Progenitor cell of endocrine pancreas (in vitro differentiated cells): ENCODE data around the gene TLN1. TPM values are rescaled to one million over a fixed set of nuclear protein-coding genes. Genes with fewer than 3 reads are reported as not detected.

Source experiments
- DNase-seq: peaks from one replicate; pipeline ENCODE4 v3.0.0; 2021; ENCODE audit warnings: low spot score; ENCODE audit not compliant: unreplicated experiment
- H3K27ac Mint-ChIP-seq: 2 replicates; pipeline ENCODE4 v1.8.0; 2021; ENCODE audit warnings: mild to moderate bottlenecking, moderate library complexity, mixed read lengths
- H3K27me3 Mint-ChIP-seq: 2 replicates; pipeline ENCODE4 v1.8.0; 2021; ENCODE audit warnings: mixed read lengths
- H3K36me3 Mint-ChIP-seq: 2 replicates; pipeline ENCODE4 v1.8.0; 2022; ENCODE audit warnings: mixed read lengths; ENCODE audit not compliant: insufficient read depth
- H3K4me1 Mint-ChIP-seq: 2 replicates; pipeline ENCODE4 v1.8.0; 2021; ENCODE audit warnings: low read depth, mixed read lengths
- H3K4me3 Mint-ChIP-seq: 2 replicates; pipeline ENCODE4 v1.8.0; 2021; ENCODE audit warnings: low read depth, mild to moderate bottlenecking, moderate library complexity, mixed read lengths
- H3K9me3 Mint-ChIP-seq: 2 replicates; pipeline ENCODE4 v1.8.0; 2021; ENCODE audit warnings: low read depth, mixed read lengths
- CTCF ChIP-seq: fragments of 200-600 bp; sonication (generic); IDR thresholded peaks from one replicate; pipeline ENCODE4 v1.5.0; 2021; ENCODE audit warnings: antibody characterized with exemption, mild to moderate bottlenecking; ENCODE audit not compliant: unreplicated experiment
- total RNA-seq: library from RNA; stranded (reverse); gene quantifications from 2 replicates; pipeline ENCODE4 v1.2.1, GENCODE V29; 2021

The TLN1 gene
- total RNA-seq, 1 donor from 2014 or later: 136 TPM

GRCh38 chr9:35681341-35682002 is 50.5 kb downstream of the TLN1 start:
- H3K36me3 Mint-ChIP-seq: peaks cover 2% of the 10 kb centered on the region
- no peak overlapping the region for H3K4me3 Mint-ChIP-seq

GRCh38 chr9:35680331-35681105 is 51.5 kb downstream of the TLN1 start:
- Mint-ChIP-seq H3K36me3 (peaks cover 2% of the 10 kb centered on the region), H3K4me1 (peaks cover 4% of the 10 kb centered on the region), H3K27ac (no peak overlapping the region), H3K27me3 (peaks cover 10% of the 10 kb centered on the region), H3K9me3 (no peaks in the 10 kb centered on the region), H3K4me3 (no peak overlapping the region)
- no peak for DNase-seq
- no peak for TF ChIP-seq CTCF

More at GRCh38 chr9:35681341-35682002, 50.5 kb downstream of the TLN1 start:
- DNase-seq: no peak
- no peaks in the 10 kb centered on the region for H3K9me3 Mint-ChIP-seq
- no peak overlapping the region for H3K27ac Mint-ChIP-seq
- TF ChIP-seq CTCF: no peak
- peaks cover 7% of the 10 kb centered on the region for H3K27me3 Mint-ChIP-seq
- H3K4me1 Mint-ChIP-seq: peaks cover 1% of the 10 kb centered on the region

- peaks cover 2% of the 10 kb centered on the region for H3K36me3 Mint-ChIP-seq
- H3K4me1 Mint-ChIP-seq: peaks cover 4% of the 10 kb centered on the region
- TF ChIP-seq CTCF: no peak
- DNase-seq: no peak
- H3K4me3 Mint-ChIP-seq: no peak overlapping the region
- no peaks in the 10 kb centered on the region for H3K9me3 Mint-ChIP-seq
- H3K27me3 Mint-ChIP-seq: peaks cover 10% of the 10 kb centered on the region
- no peak overlapping the region for H3K27ac Mint-ChIP-seq
Observed at GRCh38 chr9:35679766-35680330, 52.1 kb downstream of the TLN1 start.

- Mint-ChIP-seq H3K4me3 (no peak overlapping the region), H3K4me1 (peaks cover 5% of the 10 kb centered on the region), H3K9me3 (no peaks in the 10 kb centered on the region), H3K27me3 (peaks cover 16% of the 10 kb centered on the region), H3K27ac (peak overlapping the region; percentile 76), H3K36me3 (no peaks in the 10 kb centered on the region)
- DNase-seq: no peak
- TF ChIP-seq CTCF: no peak
Observed at GRCh38 chr9:35679091-35679490, 52.9 kb downstream of the TLN1 start.

GRCh38 chr9:35675732-35676392 is 56.1 kb downstream of the TLN1 start:
- H3K9me3 Mint-ChIP-seq: no peaks in the 10 kb centered on the region

More at GRCh38 chr9:35675732-35676392, 56.1 kb downstream of the TLN1 start:
- peaks cover 19% of the 10 kb centered on the region for H3K27me3 Mint-ChIP-seq
- H3K4me1 Mint-ChIP-seq: peaks cover 4% of the 10 kb centered on the region
- H3K27ac Mint-ChIP-seq: peak overlapping the region; percentile 76
- TF ChIP-seq CTCF: peak; percentile 22
- peak; percentile 86 for DNase-seq
- peak overlapping the region; percentile 72 for H3K4me3 Mint-ChIP-seq
- H3K36me3 Mint-ChIP-seq: no peaks in the 10 kb centered on the region
